Measurements from ENCODE around the gene ADA.
A peak's percentile ranks its signal among the peaks of the same experiment; 100 is the strongest.

ADA gene

GRCh38 chr20:44637522-44638372 is 13.8 kb downstream of the ADA start:
- Histone ChIP-seq H3K36me3 (ENCODE audit: insufficient read depth, low read length) (peaks cover 100% of the 10 kb centered on the region), H3K4me2 (ENCODE audit: insufficient read depth, low read length) (no peak overlapping the region), H2AFZ (ENCODE audit: low read depth, low read length) (no peak overlapping the region), H3K4me1 (ENCODE audit: insufficient read depth, low read length) (peaks cover 39% of the 10 kb centered on the region), H3K79me2 (ENCODE audit: insufficient read depth, low read length) (peaks cover 100% of the 10 kb centered on the region), H3K27me3 (ENCODE audit: insufficient read depth, low read length, poor library complexity) (no peaks in the 10 kb centered on the region), H3K4me3 (ENCODE audit: low read depth in 1 of 2, low read length in 2 of 2) (no peak overlapping the region), H3K9ac (ENCODE audit: low read depth, low read length) (no peak overlapping the region), H4K20me1 (ENCODE audit: insufficient read depth, low read length) (peaks cover 92% of the 10 kb centered on the region), H3K27ac (ENCODE audit: low read length) (peak overlapping the region; percentile 59), H3K9me3 (ENCODE audit: insufficient read depth, low read length, severe bottlenecking) (no peaks in the 10 kb centered on the region)
- TF ChIP-seq EZH2 (IDR thresholded peaks at IDR 0.05; ENCODE audit: borderline replicate concordance, low read depth, low read length, severe bottlenecking) (no peak), CTCF (IDR thresholded peaks at IDR 0.05; ENCODE audit: borderline replicate concordance, extremely low read depth, low read length, poor library complexity, severe bottlenecking) (no peak)
- ATAC-seq (ENCODE audit: insufficient read depth, low read depth) (no peak), DNase-seq (no peak)

- Histone ChIP-seq H3K4me2 (ENCODE audit: insufficient read depth, low read length) (no peak overlapping the region), H4K20me1 (ENCODE audit: insufficient read depth, low read length) (peaks cover 89% of the 10 kb centered on the region), H3K79me2 (ENCODE audit: insufficient read depth, low read length) (peaks cover 100% of the 10 kb centered on the region), H3K9me3 (ENCODE audit: insufficient read depth, low read length, severe bottlenecking) (no peaks in the 10 kb centered on the region), H3K4me3 (ENCODE audit: low read depth in 1 of 2, low read length in 2 of 2) (no peak overlapping the region), H3K4me1 (ENCODE audit: insufficient read depth, low read length) (peaks cover 32% of the 10 kb centered on the region), H3K36me3 (ENCODE audit: insufficient read depth, low read length) (peaks cover 100% of the 10 kb centered on the region), H2AFZ (ENCODE audit: low read depth, low read length) (no peak overlapping the region), H3K27me3 (ENCODE audit: insufficient read depth, low read length, poor library complexity) (no peaks in the 10 kb centered on the region), H3K27ac (ENCODE audit: low read length) (peak overlapping the region; percentile 59), H3K9ac (ENCODE audit: low read depth, low read length) (no peak overlapping the region)
- DNase-seq (no peak), ATAC-seq (ENCODE audit: insufficient read depth, low read depth) (no peak)
- TF ChIP-seq CTCF (IDR thresholded peaks at IDR 0.05; ENCODE audit: borderline replicate concordance, extremely low read depth, low read length, poor library complexity, severe bottlenecking): no peak
Observed at GRCh38 chr20:44637042-44637441, 14.5 kb downstream of the ADA start.

- TF ChIP-seq CTCF (IDR thresholded peaks at IDR 0.05; ENCODE audit: borderline replicate concordance, extremely low read depth, low read length, poor library complexity, severe bottlenecking): no peak
- Histone ChIP-seq H3K27ac (ENCODE audit: low read length) (peak overlapping the region; percentile 29; the same call in 1 of the 2 replicates), H3K36me3 (ENCODE audit: insufficient read depth, low read length) (peaks cover 100% of the 10 kb centered on the region), H3K9me3 (ENCODE audit: insufficient read depth, low read length, severe bottlenecking) (no peaks in the 10 kb centered on the region), H3K79me2 (ENCODE audit: insufficient read depth, low read length) (peaks cover 100% of the 10 kb centered on the region), H3K4me3 (ENCODE audit: low read depth in 1 of 2, low read length in 2 of 2) (no peak overlapping the region), H2AFZ (ENCODE audit: low read depth, low read length) (no peak overlapping the region), H4K20me1 (ENCODE audit: insufficient read depth, low read length) (peaks cover 90% of the 10 kb centered on the region), H3K4me2 (ENCODE audit: insufficient read depth, low read length) (no peak overlapping the region), H3K27me3 (ENCODE audit: insufficient read depth, low read length, poor library complexity) (no peaks in the 10 kb centered on the region), H3K9ac (ENCODE audit: low read depth, low read length) (no peak overlapping the region), H3K4me1 (ENCODE audit: insufficient read depth, low read length) (peaks cover 23% of the 10 kb centered on the region; the same call in 1 of the 2 replicates)
- DNase-seq (no peak), ATAC-seq (ENCODE audit: insufficient read depth, low read depth) (no peak)
Observed at GRCh38 chr20:44635877-44636276, 15.6 kb downstream of the ADA start.
